Measurements from ENCODE around the gene AMOT.
"Not testable (repeated sequence)": the region's sequence is repeated elsewhere in the genome, so short reads cannot be mapped to it uniquely, and the experiment has no call there.

Gene AMOT, protein sequence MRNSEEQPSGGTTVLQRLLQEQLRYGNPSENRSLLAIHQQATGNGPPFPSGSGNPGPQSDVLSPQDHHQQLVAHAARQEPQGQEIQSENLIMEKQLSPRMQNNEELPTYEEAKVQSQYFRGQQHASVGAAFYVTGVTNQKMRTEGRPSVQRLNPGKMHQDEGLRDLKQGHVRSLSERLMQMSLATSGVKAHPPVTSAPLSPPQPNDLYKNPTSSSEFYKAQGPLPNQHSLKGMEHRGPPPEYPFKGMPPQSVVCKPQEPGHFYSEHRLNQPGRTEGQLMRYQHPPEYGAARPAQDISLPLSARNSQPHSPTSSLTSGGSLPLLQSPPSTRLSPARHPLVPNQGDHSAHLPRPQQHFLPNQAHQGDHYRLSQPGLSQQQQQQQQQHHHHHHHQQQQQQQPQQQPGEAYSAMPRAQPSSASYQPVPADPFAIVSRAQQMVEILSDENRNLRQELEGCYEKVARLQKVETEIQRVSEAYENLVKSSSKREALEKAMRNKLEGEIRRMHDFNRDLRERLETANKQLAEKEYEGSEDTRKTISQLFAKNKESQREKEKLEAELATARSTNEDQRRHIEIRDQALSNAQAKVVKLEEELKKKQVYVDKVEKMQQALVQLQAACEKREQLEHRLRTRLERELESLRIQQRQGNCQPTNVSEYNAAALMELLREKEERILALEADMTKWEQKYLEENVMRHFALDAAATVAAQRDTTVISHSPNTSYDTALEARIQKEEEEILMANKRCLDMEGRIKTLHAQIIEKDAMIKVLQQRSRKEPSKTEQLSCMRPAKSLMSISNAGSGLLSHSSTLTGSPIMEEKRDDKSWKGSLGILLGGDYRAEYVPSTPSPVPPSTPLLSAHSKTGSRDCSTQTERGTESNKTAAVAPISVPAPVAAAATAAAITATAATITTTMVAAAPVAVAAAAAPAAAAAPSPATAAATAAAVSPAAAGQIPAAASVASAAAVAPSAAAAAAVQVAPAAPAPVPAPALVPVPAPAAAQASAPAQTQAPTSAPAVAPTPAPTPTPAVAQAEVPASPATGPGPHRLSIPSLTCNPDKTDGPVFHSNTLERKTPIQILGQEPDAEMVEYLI

GRCh38 chrX:112840382-112841113 lies at the start of gene AMOT:
AMOT (minus strand) TSS chrX:112840831; CDS start chrX:112823126, 17,705 bp downstream.
- DNase-seq (ENCODE audit: low spot score), result peak; percentile 28

DNA sequence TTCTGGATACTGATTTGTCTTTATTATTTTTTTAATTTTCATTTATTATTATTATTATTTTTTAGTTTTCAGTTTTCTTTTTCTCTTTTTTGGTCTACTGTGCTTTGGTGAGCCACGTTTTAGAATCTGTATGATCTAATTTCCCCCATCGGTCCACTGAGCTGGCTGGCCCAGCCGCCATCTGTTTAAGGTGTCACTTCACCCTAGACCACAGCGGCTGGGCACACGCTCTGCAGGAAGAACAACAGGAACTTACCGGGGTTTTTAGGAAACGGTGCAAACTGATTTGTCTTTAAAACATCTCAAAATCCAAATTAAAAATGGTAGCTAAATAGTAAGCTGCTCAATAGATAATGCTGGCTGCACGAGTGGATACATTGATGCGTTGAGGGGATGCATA lies 48.8 kb upstream of the AMOT start:
- no peak for DNase-seq (ENCODE audit: low spot score)

GRCh38 chrX:112888916-112889315 lies 48.3 kb upstream of the AMOT start:
- no peak for DNase-seq (ENCODE audit: low spot score)

GRCh38 chrX:112877771-112878173 lies 37.1 kb upstream of the AMOT start:
- no peak for DNase-seq (ENCODE audit: low spot score)

DNA sequence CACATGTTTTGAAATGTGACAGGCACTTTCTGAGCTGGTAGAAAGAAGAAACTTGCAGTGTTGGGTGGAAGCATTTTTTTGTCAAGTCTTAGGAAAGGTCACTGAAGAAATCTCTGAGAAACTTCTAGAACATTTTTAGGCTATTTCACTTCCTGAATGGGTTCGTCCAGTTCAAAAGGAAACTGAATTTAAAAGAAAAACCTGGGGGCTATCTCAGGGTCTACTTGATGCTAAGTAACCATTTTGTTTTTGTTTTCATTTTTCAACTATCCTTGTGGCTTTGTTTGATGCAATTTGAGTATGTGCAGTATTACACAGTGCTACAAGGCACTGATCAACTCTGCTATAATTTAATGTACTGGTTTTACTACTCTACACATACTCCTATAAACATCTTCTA lies 34.0 kb upstream of the AMOT start:
- DNase-seq (ENCODE audit: low spot score), result no peak

DNA sequence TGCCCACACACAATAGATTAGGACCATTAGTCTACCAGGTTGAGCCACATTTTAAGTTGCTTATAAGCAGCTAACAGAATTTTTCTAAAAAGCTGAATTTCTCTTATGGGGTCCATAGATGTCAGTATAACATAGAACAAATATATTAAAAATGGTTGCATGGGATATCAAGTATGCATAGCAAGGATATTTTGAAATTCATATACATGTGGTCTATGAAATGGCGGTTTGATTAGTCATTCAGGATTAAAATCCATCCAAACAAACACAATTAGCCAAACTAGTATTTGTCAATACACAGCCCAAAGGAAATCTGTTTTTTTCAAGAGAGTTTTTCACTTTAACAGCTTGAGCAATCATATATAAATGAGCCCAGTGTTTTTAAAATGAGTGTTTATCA lies 33.5 kb upstream of the AMOT start:
- no peak for DNase-seq (ENCODE audit: low spot score)

DNA sequence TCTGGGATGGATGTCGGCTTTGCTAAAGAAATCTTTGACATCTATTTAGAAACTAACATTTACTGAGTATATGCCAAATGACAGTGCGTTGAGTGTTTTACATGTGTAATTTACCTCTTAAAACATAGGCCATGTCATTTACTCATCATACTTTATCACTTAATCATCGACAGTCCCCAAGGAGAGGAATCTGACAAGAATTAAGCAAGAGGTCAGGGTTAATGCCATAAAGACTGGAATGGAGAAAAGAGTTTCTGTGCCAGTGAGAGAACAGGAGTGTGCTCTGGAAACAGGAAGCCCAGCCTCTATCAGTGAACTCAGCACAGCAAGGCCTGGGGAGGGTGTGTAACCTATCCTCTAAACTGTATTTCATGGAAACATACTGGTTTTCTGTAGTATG lies 28.0 kb upstream of the AMOT start:
- DNase-seq (ENCODE audit: low spot score), result no peak

GRCh38 chrX:112867570-112867969 lies 26.9 kb upstream of the AMOT start:
- no peak for DNase-seq (ENCODE audit: low spot score)

- no peak for DNase-seq (ENCODE audit: low spot score)
Observed at GRCh38 chrX:112866175-112866574, 25.5 kb upstream of the AMOT start.

DNA sequence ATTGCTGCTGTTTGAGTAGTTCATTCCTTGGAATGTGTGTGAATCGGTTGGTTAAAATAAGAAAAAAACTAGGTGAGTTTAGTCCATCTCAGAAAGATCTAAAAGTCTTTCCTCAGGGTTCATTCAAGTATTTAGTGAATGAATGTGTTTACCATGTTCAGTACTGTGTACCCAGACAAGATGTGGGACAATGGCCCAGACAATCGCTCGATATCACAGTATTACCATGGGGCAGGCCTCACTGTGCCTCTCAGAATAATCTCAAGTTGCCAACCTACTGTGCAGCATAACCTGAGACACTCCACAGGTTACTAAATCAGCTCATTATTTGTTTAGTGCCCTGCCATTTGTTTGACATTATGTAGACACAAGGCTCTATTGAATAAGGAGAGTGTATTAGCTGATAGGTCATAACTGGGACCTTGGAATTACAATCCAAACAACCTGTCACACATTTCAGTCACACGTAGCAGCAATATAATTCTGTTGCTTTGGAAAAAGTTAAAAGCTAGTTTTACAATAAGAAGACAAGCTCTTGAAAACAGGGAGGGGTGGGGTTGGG lies 24.9 kb upstream of the AMOT start:
- no peak for DNase-seq (ENCODE audit: low spot score)

- DNase-seq (ENCODE audit: low spot score), result no peak
Observed at GRCh38 chrX:112863850-112864249, 23.2 kb upstream of the AMOT start.

- no peak for DNase-seq (ENCODE audit: low spot score)
Observed at GRCh38 chrX:112857478-112857878, 16.8 kb upstream of the AMOT start.

- DNase-seq (ENCODE audit: low spot score), result not testable (repeated sequence)
Observed at GRCh38 chrX:112854901-112855300, 14.3 kb upstream of the AMOT start.

GRCh38 chrX:112852851-112853250 lies 12.2 kb upstream of the AMOT start:
- no peak for DNase-seq (ENCODE audit: low spot score)

DNA sequence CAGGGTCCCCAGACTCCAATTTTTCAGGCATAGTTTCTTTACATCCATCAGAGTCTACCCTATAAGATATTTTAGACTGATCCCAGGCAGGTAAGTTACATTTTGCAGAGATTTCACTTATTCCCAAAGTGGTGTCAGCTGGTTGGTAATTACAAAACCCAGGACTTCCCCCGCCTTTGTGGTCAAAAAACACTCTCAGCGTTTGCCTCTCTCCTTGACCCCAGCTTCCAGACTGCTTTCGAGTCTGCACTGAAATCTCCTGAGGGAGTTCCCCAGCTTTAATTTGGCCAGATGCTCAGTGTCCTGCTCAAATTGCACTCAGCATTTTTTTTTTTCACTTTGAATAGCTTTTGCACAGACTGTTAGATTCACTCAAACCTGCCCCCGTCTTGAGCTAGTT lies 11.2 kb upstream of the AMOT start:
- DNase-seq (ENCODE audit: low spot score), result peak; percentile 24

GRCh38 chrX:112851161-112851779 lies 10.6 kb upstream of the AMOT start:
- DNase-seq (ENCODE audit: low spot score), result peak; percentile 38

DNA sequence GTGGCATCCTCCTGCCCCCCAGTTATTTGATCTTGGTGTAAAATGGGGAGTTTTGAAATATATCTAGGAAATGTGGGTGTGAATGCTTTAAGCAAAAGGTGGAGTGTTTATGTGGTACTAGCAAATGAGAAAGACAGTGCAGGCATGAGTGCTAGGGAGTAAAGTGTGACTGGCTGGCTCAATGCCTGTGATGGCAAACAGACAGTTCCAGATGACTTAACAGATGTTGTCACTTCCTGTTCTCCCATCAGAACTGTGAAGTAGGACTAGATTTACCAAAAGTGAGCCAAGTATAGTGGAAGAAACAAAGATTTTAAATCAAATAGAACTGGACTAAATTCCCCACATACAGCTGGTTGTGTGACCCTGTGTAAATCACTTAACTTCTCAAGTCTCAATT lies 8.4 kb upstream of the AMOT start:
- no peak for DNase-seq (ENCODE audit: low spot score)

DNA sequence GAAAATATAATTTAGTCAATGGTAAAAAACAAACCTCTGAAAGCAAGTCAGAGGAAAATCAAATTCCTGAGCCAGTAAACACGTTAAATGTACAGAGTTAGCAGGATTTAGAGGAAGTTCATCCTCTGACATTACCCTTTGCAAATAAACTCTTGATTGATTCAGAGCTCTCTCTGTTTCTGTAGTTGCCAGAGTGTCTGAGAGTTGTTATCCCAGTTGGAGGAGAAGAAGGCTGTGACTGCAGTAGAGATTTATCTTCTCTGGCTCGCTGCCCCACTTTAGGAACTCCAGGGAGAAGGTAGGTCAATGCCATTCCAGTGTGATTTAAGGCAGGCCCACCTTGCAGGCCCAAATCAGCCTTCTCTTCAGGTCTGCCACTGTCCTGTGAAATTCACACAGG lies 6.2 kb upstream of the AMOT start:
- DNase-seq (ENCODE audit: low spot score), result no peak

GRCh38 chrX:112846187-112846586 lies 5.6 kb upstream of the AMOT start:
- no peak for DNase-seq (ENCODE audit: low spot score)

- peak; percentile 64 for DNase-seq (ENCODE audit: low spot score)
Observed at GRCh38 chrX:112844250-112844649, 3.6 kb upstream of the AMOT start.

DNA sequence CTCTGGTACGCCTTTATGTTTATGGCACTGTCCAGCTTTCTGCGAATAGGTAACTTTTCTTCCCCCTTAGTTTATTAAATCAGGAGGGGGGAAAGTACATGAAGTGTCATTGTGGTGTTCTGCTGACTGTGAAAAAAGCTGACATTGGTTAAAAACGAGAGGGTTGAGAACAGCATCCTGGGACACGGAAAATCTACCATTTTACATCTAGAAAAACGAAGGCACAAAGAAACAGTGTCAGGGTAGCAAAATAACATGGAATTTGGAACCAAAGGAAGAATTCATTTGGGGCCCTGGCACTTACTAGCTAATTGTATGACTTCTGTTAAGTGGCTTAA lies 1.2 kb upstream of the AMOT start:
- no peak for DNase-seq (ENCODE audit: low spot score)
